Upper lobe of left lung (tissue), 6 donors: ENCODE results near the gene ATP10A. TPM values are rescaled to one million over a fixed set of nuclear protein-coding genes. Genes with fewer than 3 reads are reported as not detected.

Source experiments
- ATAC-seq, 2 donors: fragments of 200-7000 bp; cut with Tn5 transposase; one replicate each; pipeline ENCODE4 v1.9.1; 2022; ENCODE audit warnings: mild to moderate bottlenecking in 2 of 2, moderate library complexity in 2 of 2; ENCODE audit not compliant: low FRiP score in 2 of 2
- DNase-seq, 2 donors: peaks; one replicate each; pipeline ENCODE4 v3.0.0-alpha.2; 2019 to 2020
- H3K27ac ChIP-seq, 4 donors: fragments of 200-600 bp; sonication (generic); one replicate each; pipeline ENCODE4 v1.5.1; 2016 to 2019
- H3K27me3 ChIP-seq, 4 donors: fragments of 200-600 bp; sonication (generic); one replicate each; pipeline ENCODE4 v1.5.1; 2017 to 2019
- H3K36me3 ChIP-seq, 4 donors: fragments of 200-600 bp; sonication (generic); one replicate each; pipeline ENCODE4 v1.5.1; 2016 to 2019
- H3K4me1 ChIP-seq, 4 donors: fragments of 200-600 bp; sonication (generic); one replicate each; pipeline ENCODE4 v1.5.1; 2018 to 2019
- H3K4me3 ChIP-seq, 4 donors: fragments of 200-600 bp; sonication (generic); one replicate each; pipeline ENCODE4 v1.5.1; 2017 to 2019; ENCODE audit warnings: mild to moderate bottlenecking in 2 of 4, moderate library complexity in 1 of 4
- H3K9me3 ChIP-seq, 4 donors: fragments of 200-600 bp; sonication (generic); one replicate each; pipeline ENCODE4 v1.5.1; 2018 to 2019
- EP300 ChIP-seq, 4 donors: sonication (generic); formaldehyde crosslinking; IDR thresholded peaks; one replicate each; pipeline ENCODE4 v1.5.1; 2017; ENCODE audit warnings: antibody characterized with exemption in 4 of 4, control low read depth in 2 of 4
- POLR2A ChIP-seq, 4 donors: fragments of 450-650 bp; IDR thresholded peaks; one replicate each; pipeline ENCODE4 v1.5.1; 2016 to 2017; ENCODE audit warnings: antibody characterized with exemption in 4 of 4, mild to moderate bottlenecking in 2 of 4
- POLR2AphosphoS5 ChIP-seq, 2 donors: sonication (generic); formaldehyde crosslinking; IDR thresholded peaks; one replicate each; pipeline ENCODE4 v1.5.1; 2017; ENCODE audit warnings: antibody characterized with exemption in 2 of 2
- WGBS, 2 donors: methylation state at CpG; one replicate each; pipeline ENCODE4 v1.1.5; 2017 to 2018; 5-methylcytosine and 5-hydroxymethylcytosine counted together
- total RNA-seq, 6 donors: library from RNA; depleted of rRNA in 4 of 6; stranded (reverse); fragments of >200 nt in 4 of 6; gene quantifications; one replicate each; pipeline versions ENCODE4 v1.1.0 to v1.2.1, GENCODE V29; 2016 to 2021
- TF ChIP-seq, protein P1 (sequence below), 6 experiments: fragments of 450-650 bp in 4 of 6; fragments of 200-600 bp in 2 of 6; sonication (generic) in 2 of 6; IDR thresholded peaks; one replicate each; pipeline ENCODE4 v1.5.1; 2016 to 2019; ENCODE audit warnings: antibody characterized with exemption in 6 of 6
- donor health status: DM: no; HTN: no; CAD: no; lungs with moderate emphysema.
- donor health status: DM: no; HTN: yes; CAD: no; lungs with severe emphysema.

Gene ATP10A
- total RNA-seq, 6 donors from 2014 or later, result 17.8 to 62.4 (median 32.3) TPM

DNA sequence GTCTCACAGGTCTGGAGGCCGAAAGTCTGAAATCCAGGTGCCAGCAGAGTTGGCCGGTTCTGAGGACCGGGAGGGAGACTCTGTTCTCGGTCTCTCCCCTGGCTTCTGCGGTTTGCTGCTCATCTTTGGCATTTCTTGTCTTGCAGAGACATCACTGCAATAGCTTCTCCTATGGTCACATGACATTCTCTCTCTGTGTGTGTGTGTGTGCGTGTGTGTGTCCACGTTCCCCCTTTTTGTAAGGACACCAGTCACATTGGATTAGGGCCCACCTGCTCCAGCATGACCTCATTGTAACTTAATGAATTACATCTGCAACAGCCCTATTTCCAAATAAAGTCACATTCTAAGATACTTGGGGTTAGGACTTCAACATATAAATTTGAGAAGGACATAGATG lies 12.4 kb upstream of the ATP10A start:
- Histone ChIP-seq H3K4me3 (no peak overlapping the region), H3K4me1 (peaks cover 0 to 13% (median 0%) of the 10 kb centered on the region in 4 donors), H3K36me3 (no peaks in the 10 kb centered on the region), H3K27me3 (no peaks in the 10 kb centered on the region), H3K27ac (no peak overlapping the region), H3K9me3 (no peaks in the 10 kb centered on the region)
- TF ChIP-seq EP300 (IDR thresholded peaks at IDR 0.05) (no peak), POLR2A (IDR thresholded peaks at IDR 0.05) (no peak), POLR2AphosphoS5 (IDR thresholded peaks at IDR 0.05) (no peak)
- TF ChIP-seq, protein P1, sequence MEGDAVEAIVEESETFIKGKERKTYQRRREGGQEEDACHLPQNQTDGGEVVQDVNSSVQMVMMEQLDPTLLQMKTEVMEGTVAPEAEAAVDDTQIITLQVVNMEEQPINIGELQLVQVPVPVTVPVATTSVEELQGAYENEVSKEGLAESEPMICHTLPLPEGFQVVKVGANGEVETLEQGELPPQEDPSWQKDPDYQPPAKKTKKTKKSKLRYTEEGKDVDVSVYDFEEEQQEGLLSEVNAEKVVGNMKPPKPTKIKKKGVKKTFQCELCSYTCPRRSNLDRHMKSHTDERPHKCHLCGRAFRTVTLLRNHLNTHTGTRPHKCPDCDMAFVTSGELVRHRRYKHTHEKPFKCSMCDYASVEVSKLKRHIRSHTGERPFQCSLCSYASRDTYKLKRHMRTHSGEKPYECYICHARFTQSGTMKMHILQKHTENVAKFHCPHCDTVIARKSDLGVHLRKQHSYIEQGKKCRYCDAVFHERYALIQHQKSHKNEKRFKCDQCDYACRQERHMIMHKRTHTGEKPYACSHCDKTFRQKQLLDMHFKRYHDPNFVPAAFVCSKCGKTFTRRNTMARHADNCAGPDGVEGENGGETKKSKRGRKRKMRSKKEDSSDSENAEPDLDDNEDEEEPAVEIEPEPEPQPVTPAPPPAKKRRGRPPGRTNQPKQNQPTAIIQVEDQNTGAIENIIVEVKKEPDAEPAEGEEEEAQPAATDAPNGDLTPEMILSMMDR (IDR thresholded peaks at IDR 0.05), result no peak
- peak in 1 of 2 donors; percentile 7 for ATAC-seq
- no peak for DNase-seq
- WGBS, 2 donors, result 87 to 92% methylated on average over 7 of the region's 7 CpGs

DNA sequence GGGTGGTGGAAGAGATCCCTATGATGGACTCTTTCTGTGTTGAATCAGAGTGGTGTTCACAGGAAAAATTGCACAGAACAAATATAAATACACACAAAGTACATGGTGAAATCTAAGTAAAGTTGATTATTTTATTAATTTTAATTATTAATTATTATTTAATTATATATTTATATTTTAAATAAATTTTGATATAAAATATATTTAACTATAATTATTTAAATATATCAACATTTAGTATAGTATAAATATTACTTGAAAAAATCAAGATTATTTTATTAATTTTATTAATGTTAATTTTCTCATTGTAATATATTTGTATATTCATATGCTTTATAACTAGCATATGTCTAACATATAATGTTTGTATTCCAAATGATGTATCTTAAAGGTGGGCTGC lies 11.3 kb upstream of the ATP10A start:
- no peaks in the 10 kb centered on the region for H3K27me3 ChIP-seq
- TF ChIP-seq, protein P1 (IDR thresholded peaks at IDR 0.05), result no peak
- TF ChIP-seq POLR2AphosphoS5 (IDR thresholded peaks at IDR 0.05) (no peak), POLR2A (IDR thresholded peaks at IDR 0.05) (no peak), EP300 (IDR thresholded peaks at IDR 0.05) (no peak)
- no peak for DNase-seq
- H3K9me3 ChIP-seq, result no peaks in the 10 kb centered on the region
- no peaks in the 10 kb centered on the region for H3K36me3 ChIP-seq
- H3K4me1 ChIP-seq, result peaks cover 0 to 13% (median 0%) of the 10 kb centered on the region in 4 donors
- ATAC-seq, result no peak
- no peak overlapping the region for H3K4me3 ChIP-seq
- H3K27ac ChIP-seq, result no peak overlapping the region

DNA sequence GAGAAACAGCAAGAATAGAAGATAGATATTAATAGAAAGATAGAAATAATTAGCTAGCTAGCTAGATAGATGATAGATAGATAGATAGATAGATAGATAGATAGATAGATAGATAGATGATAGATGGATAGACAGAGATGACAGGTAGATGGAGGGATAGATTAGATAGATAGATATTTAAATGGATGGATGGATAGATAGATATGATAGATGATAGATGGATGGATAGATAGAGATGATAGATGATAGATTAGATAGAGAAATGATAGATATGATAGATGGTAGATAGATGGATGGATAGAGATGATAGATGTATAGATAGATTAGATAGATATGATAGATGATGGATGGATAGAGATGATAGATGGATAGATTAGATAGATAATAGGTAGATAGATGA lies 8.3 kb upstream of the ATP10A start:
- no peak overlapping the region for H3K4me3 ChIP-seq
- no peaks in the 10 kb centered on the region for H3K27me3 ChIP-seq
- TF ChIP-seq EP300 (IDR thresholded peaks at IDR 0.05) (no peak), POLR2A (IDR thresholded peaks at IDR 0.05) (no peak), POLR2AphosphoS5 (IDR thresholded peaks at IDR 0.05) (no peak)
- TF ChIP-seq, protein P1 (IDR thresholded peaks at IDR 0.05), result no peak
- ATAC-seq (no peak), DNase-seq (no peak)
- H3K27ac ChIP-seq, result no peak overlapping the region
- no peaks in the 10 kb centered on the region for H3K4me1 ChIP-seq
- no peaks in the 10 kb centered on the region for H3K9me3 ChIP-seq
- no peaks in the 10 kb centered on the region for H3K36me3 ChIP-seq

GRCh38 chr15:25870938-25871337 lies 7.8 kb upstream of the ATP10A start:
- no peak for DNase-seq
- ATAC-seq, result no peak
- Histone ChIP-seq H3K36me3 (no peaks in the 10 kb centered on the region), H3K27me3 (no peaks in the 10 kb centered on the region), H3K9me3 (no peaks in the 10 kb centered on the region), H3K27ac (no peak overlapping the region), H3K4me3 (no peak overlapping the region), H3K4me1 (no peaks in the 10 kb centered on the region)
- WGBS, 2 donors, result 95% methylated on average over 2 of the region's 2 CpGs
- TF ChIP-seq, protein P1 (IDR thresholded peaks at IDR 0.05), result no peak
- TF ChIP-seq POLR2AphosphoS5 (IDR thresholded peaks at IDR 0.05) (no peak), EP300 (IDR thresholded peaks at IDR 0.05) (no peak), POLR2A (IDR thresholded peaks at IDR 0.05) (no peak)

DNA sequence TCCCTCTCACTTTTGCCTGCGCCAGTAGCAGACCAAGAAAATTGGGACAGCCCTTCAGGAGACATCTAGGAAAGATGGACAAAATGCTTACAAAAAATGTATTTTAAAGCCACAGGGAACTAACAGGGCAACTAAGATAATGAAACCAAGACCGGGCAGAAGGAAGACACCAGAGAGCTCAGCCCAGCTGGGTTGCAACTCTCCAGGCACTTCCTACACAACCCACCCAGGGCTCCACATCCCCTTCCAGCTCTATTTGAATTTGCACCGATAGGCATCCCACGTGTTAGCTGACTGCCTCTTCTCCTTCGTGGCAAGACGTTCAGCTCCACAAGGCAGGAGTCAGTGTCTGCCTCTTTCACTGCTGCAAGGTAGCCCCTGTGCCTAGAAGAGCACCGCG lies 6.6 kb upstream of the ATP10A start:
- no peak overlapping the region for H3K27ac ChIP-seq
- no peaks in the 10 kb centered on the region for H3K4me1 ChIP-seq
- H3K9me3 ChIP-seq, result no peaks in the 10 kb centered on the region
- no peaks in the 10 kb centered on the region for H3K27me3 ChIP-seq
- ATAC-seq (peak in 1 of 2 donors; percentile 48), DNase-seq (no peak)
- no peak overlapping the region for H3K4me3 ChIP-seq
- H3K36me3 ChIP-seq, result no peaks in the 10 kb centered on the region
- TF ChIP-seq POLR2AphosphoS5 (IDR thresholded peaks at IDR 0.05) (no peak), EP300 (IDR thresholded peaks at IDR 0.05) (no peak), POLR2A (IDR thresholded peaks at IDR 0.05) (no peak)
- TF ChIP-seq, protein P1 (IDR thresholded peaks at IDR 0.05), result no peak
- WGBS, 2 donors, result 52 to 59% methylated on average over 8 of the region's 8 CpGs
